H1 (cell line): Measurements from ENCODE around the gene RRAD. TPM values are rescaled to one million over a fixed set of nuclear protein-coding genes. Genes with fewer than 3 reads are reported as not detected.
A peak's percentile ranks its signal among the peaks of the same experiment; 100 is the strongest.

Source experiments
- CTCF ChIA-PET: fragments of 300-600 bp; sonication (Branson Sonifier 250); formaldehyde crosslinking; loops from one replicate; lab custom pipeline; 2021; ENCODE audit not compliant: partially characterized antibody; lab: Charles Lee
- POLR2A ChIA-PET: fragments of 300-600 bp; sonication (Branson Sonifier 250); formaldehyde crosslinking; loops from one replicate; lab custom pipeline; 2021; ENCODE audit warnings: inconsistent platforms; ENCODE audit not compliant: partially characterized antibody; lab: Charles Lee
- DNase-seq, 2 experiments: peaks; one replicate each; pipeline versions ENCODE4 v3.0.0 to v3.0.0-alpha.2; 2010 to 2022; ENCODE audit warnings: low spot score in 2 of 2, low read depth in 1 of 2, mixed read lengths in 1 of 2
- FAIRE-seq: peaks from 2 replicates; lab custom pipeline; 2011; peaks lifted over from hg19 to GRCh38; lab: Jason Lieb, UNC
- H2AFZ ChIP-seq: 2 replicates; pipeline ENCODE4 v1.8.1; 2012; ENCODE audit warnings: low read length, inconsistent platforms
- H2AK5ac ChIP-seq: 2 replicates; pipeline ENCODE4 v1.6.1; 2013; ENCODE audit warnings: low read depth, low read length
- H2BK120ac ChIP-seq: replicated peaks from 2 replicates; pipeline ENCODE3; 2013; ENCODE audit warnings: low read depth, low read length, inconsistent platforms
- H2BK12ac ChIP-seq: 2 replicates; pipeline ENCODE4 v1.6.1; 2013; ENCODE audit warnings: low read depth, low read length
- H2BK15ac ChIP-seq: 2 replicates; pipeline ENCODE4 v1.6.1; 2013; ENCODE audit warnings: low read length
- H2BK20ac ChIP-seq: 2 replicates; pipeline ENCODE4 v1.6.1; 2013; ENCODE audit warnings: low read length
- H2BK5ac ChIP-seq: 2 replicates; pipeline ENCODE4 v1.6.1; 2013; ENCODE audit warnings: low read depth, low read length
- H3K14ac ChIP-seq: 2 replicates; pipeline ENCODE4 v1.6.1; 2013; ENCODE audit warnings: inconsistent platforms; ENCODE audit not compliant: insufficient read length
- H3K18ac ChIP-seq: 2 replicates; pipeline ENCODE4 v1.6.1; 2013; ENCODE audit warnings: low read length; ENCODE audit errors: extremely low read depth
- H3K23ac ChIP-seq: 2 replicates; pipeline ENCODE4 v1.6.1; 2013; ENCODE audit warnings: inconsistent platforms; ENCODE audit not compliant: insufficient read length
- H3K23me2 ChIP-seq: 2 replicates; pipeline ENCODE4 v1.6.1; 2013; ENCODE audit warnings: low read depth, low read length
- H3K27ac ChIP-seq: 2 replicates; pipeline ENCODE4 v1.6.1; 2011; ENCODE audit warnings: low read depth, low read length, inconsistent platforms
- H3K27me3 ChIP-seq, 4 experiments: replicated peaks in 1 of 4; 1 replicate in 1 of 4; 2 replicates in 3 of 4; pipeline versions ENCODE4 v1.6.1 to v1.8.1; 2011 to 2013; ENCODE audit warnings: low read length in 3 of 4, mild to moderate bottlenecking in 3 of 4, inconsistent platforms in 2 of 4, mixed read lengths in 2 of 4, moderate library complexity in 1 of 4; ENCODE audit not compliant: control insufficient read depth in 3 of 4, insufficient read depth in 3 of 4; ENCODE audit errors: extremely low read depth in 1 of 4
- H3K36me3 ChIP-seq, 4 experiments: 2 replicates each; pipeline versions ENCODE4 v1.6.1 to v1.8.1; 2011 to 2013; ENCODE audit warnings: mild to moderate bottlenecking in 4 of 4, low read length in 3 of 4, moderate library complexity in 2 of 4, control low read depth in 1 of 4, inconsistent platforms in 1 of 4; ENCODE audit not compliant: insufficient read depth in 4 of 4, control insufficient read depth in 2 of 4
- H3K4ac ChIP-seq: replicated peaks from 2 replicates; pipeline ENCODE3; 2013; ENCODE audit warnings: low read length, low read depth, mixed read lengths, inconsistent platforms; ENCODE audit not compliant: insufficient read length
- H3K4me1 ChIP-seq, 4 experiments: replicated peaks in 1 of 4; 1 replicate in 1 of 4; 2 replicates in 3 of 4; pipeline versions ENCODE4 v1.6.1 to v1.8.1; 2011 to 2013; ENCODE audit warnings: low read length in 3 of 4, inconsistent platforms in 2 of 4, mixed read lengths in 1 of 4; ENCODE audit not compliant: insufficient read depth in 4 of 4, control insufficient read depth in 3 of 4
- H3K4me2 ChIP-seq, 2 experiments: 2 replicates each; pipeline versions ENCODE4 v1.6.1 to v1.8.1; 2011 to 2013; ENCODE audit warnings: low read depth in 2 of 2, low read length in 2 of 2, control low read depth in 1 of 2, inconsistent platforms in 1 of 2, mild to moderate bottlenecking in 1 of 2; ENCODE audit not compliant: insufficient read depth in 1 of 2
- H3K4me3 ChIP-seq, 4 experiments: fragments of 200-600, 300-600 bp in 1 of 4; sonication (generic), shearing (Covaris generic), sonication (Bioruptor Twin) in 1 of 4; 2 replicates each; pipeline versions ENCODE4 v1.5.1 to v1.8.1; 2011 to 2016; ENCODE audit warnings: low read length in 4 of 4, low read depth in 3 of 4, control low read depth in 2 of 4, inconsistent platforms in 2 of 4, mild to moderate bottlenecking in 2 of 4, mixed read lengths in 1 of 4, moderate library complexity in 1 of 4; ENCODE audit not compliant: insufficient read depth in 2 of 4; ENCODE audit errors: extremely low read depth in 1 of 4
- H3K56ac ChIP-seq: replicated peaks from 2 replicates; pipeline ENCODE3; 2013; ENCODE audit warnings: low read depth, mild to moderate bottlenecking, mixed read lengths, low read length, inconsistent platforms; ENCODE audit not compliant: insufficient read length
- H3K79me1 ChIP-seq: 2 replicates; pipeline ENCODE4 v1.6.1; 2013; ENCODE audit warnings: low read depth, low read length, control low read depth
- H3K79me2 ChIP-seq, 2 experiments: 2 replicates each; pipeline versions ENCODE4 v1.6.1 to v1.8.1; 2012 to 2013; ENCODE audit warnings: low read length in 2 of 2, mild to moderate bottlenecking in 2 of 2, inconsistent platforms in 1 of 2; ENCODE audit not compliant: insufficient read depth in 2 of 2, control insufficient read depth in 1 of 2
- H3K9ac ChIP-seq, 4 experiments: replicated peaks in 1 of 4; 1 replicate in 1 of 4; 2 replicates in 3 of 4; pipeline versions ENCODE4 v1.6.1 to v1.8.1; 2011 to 2013; ENCODE audit warnings: low read depth in 3 of 4, low read length in 3 of 4, control low read depth in 2 of 4, mild to moderate bottlenecking in 2 of 4, moderate library complexity in 2 of 4, inconsistent platforms in 1 of 4; ENCODE audit errors: extremely low read depth in 1 of 4
- H3K9me3 ChIP-seq, 2 experiments: 2 replicates each; pipeline versions ENCODE4 v1.6.1 to v1.8.1; 2012 to 2013; ENCODE audit warnings: mild to moderate bottlenecking in 2 of 2, moderate library complexity in 2 of 2, control low read depth in 1 of 2, inconsistent platforms in 1 of 2, low read depth in 1 of 2, low read length in 1 of 2, mixed read lengths in 1 of 2; ENCODE audit not compliant: insufficient read depth in 2 of 2
- H4K20me1 ChIP-seq, 2 experiments: replicated peaks in 1 of 2; 2 replicates each; pipeline versions ENCODE3 to v1.8.1; 2011 to 2013; ENCODE audit warnings: inconsistent platforms in 2 of 2, low read length in 2 of 2, mild to moderate bottlenecking in 1 of 2; ENCODE audit not compliant: insufficient read depth in 2 of 2, control insufficient read depth in 1 of 2
- H4K5ac ChIP-seq: 2 replicates; pipeline ENCODE4 v1.6.1; 2013; ENCODE audit warnings: low read length, low read depth, mixed read lengths, inconsistent platforms; ENCODE audit not compliant: insufficient read length
- H4K8ac ChIP-seq: 2 replicates; pipeline ENCODE4 v1.8.0; 2013; ENCODE audit warnings: mild to moderate bottlenecking, moderate library complexity, low read length, inconsistent platforms; ENCODE audit not compliant: insufficient read depth; ENCODE audit errors: extremely low read depth
- H4K91ac ChIP-seq: replicated peaks from 2 replicates; pipeline ENCODE3; 2013; ENCODE audit warnings: low read length, mixed read lengths, inconsistent platforms; ENCODE audit not compliant: insufficient read length
- EGR1 ChIP-seq: IDR thresholded peaks from 2 replicates; pipeline ENCODE4 v1.6.1; 2011; ENCODE audit warnings: low read depth, low read length, borderline replicate concordance
- KDM1A ChIP-seq: fragments of 200-600, 300-600 bp; sonication (generic); IDR thresholded peaks from 2 replicates; pipeline ENCODE4 v1.7.1; 2016; ENCODE audit warnings: mild to moderate bottlenecking, low read length, borderline replicate concordance
- PHF8 ChIP-seq: fragments of 200-600 bp; sonication (generic); conservative IDR thresholded peaks from 2 replicates; pipeline ENCODE4 v1.7.1; 2012; ENCODE audit warnings: low read depth, mild to moderate bottlenecking, inconsistent platforms, low read length, moderate library complexity
- RXRA ChIP-seq: IDR thresholded peaks from 2 replicates; pipeline ENCODE4 v1.6.1; 2011; ENCODE audit warnings: low read depth, mild to moderate bottlenecking, low read length, moderate library complexity; ENCODE audit not compliant: insufficient read depth
- SIN3A ChIP-seq, 2 experiments: IDR thresholded peaks in 1 of 2; conservative IDR thresholded peaks in 1 of 2; 2 replicates each; pipeline ENCODE4 v1.6.1; 2011 to 2012; ENCODE audit warnings: low read length in 2 of 2, improper control_type of control experiment in 1 of 2, low read depth in 1 of 2, mild to moderate bottlenecking in 1 of 2
- SIRT6 ChIP-seq: IDR thresholded peaks from one replicate; pipeline ENCODE4 v1.7.1; 2012; ENCODE audit warnings: low read length, inconsistent platforms
- TAF7 ChIP-seq: optimal IDR thresholded peaks from 2 replicates; pipeline ENCODE3; 2011; ENCODE audit warnings: low read depth, mild to moderate bottlenecking, inconsistent platforms, low read length, moderate library complexity, borderline replicate concordance
- YY1 ChIP-seq: IDR thresholded peaks from 2 replicates; pipeline ENCODE4 v1.6.1; 2011; ENCODE audit warnings: low read depth, mild to moderate bottlenecking, low read length
- polyA plus RNA-seq, 7 experiments: library from polyadenylated mRNA; depleted of rRNA in 3 of 7; stranded (reverse) in 5 of 7; unstranded in 2 of 7; fragments of >200 nt in 5 of 7; fragments of 200-250 nt in 2 of 7; gene quantifications; 1 replicate in 5 of 7; 2 replicates in 1 of 7; 4 replicates in 1 of 7; pipeline versions ENCODE4 v1.2.1 to v1.2.3, GENCODE V29; 2011 to 2013; ENCODE audit warnings: missing spikeins in 2 of 7, mixed read lengths in 2 of 7
- total RNA-seq: library from RNA; stranded (reverse); fragmentation: NEBNext Ultra II Directional; extraction: Animal tissue kit (Norgen Biotek cat#: 25700); gene quantifications from 2 replicates; pipeline ENCODE4 v1.2.1, GENCODE V29; 2021

Gene RRAD
- total and polyA plus RNA-seq, 2 of the 8 experiments (the other 6 are each of a cell fraction or from before 2014, with no cell fraction given): 0.17 TPM; not detected in 1

DNA sequence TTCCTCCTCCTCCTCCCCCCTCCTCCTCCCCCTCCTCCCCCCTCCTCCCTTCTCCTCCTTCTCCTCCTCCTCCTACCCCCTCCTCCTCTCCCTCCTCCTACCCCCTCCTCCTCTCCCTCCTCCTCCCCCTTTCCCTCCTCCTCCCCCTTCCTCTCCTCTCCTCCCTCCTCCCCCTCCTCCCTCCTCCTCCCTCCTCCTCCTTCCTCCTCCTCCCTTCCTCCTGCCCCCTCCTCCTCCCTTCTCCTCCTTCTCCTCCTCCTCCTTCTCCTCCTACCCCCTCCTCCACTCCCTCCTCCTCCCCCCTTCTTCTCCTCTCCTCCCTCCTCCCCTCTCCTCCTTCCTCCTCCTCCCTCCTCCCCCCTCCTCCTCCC is 51.7 kb downstream of the RRAD start:
- Histone ChIP-seq H2AK5ac (no peak overlapping the region), H2BK120ac (no peak overlapping the region), H3K4me1 (peaks cover 0 to 6% (median 2%) of the 10 kb centered on the region in 4 experiments; a peak in 4 of 7 replicates), H3K79me1 (no peaks in the 10 kb centered on the region), H2AFZ (no peak overlapping the region), H3K23ac (no peak overlapping the region), H3K23me2 (no peaks in the 10 kb centered on the region), H4K5ac (no peak overlapping the region), H3K4me3 (no peak overlapping the region), H2BK15ac (no peak overlapping the region), H3K9ac (no peak overlapping the region), H4K20me1 (no peaks in the 10 kb centered on the region), H3K56ac (no peak overlapping the region), H3K27ac (no peak overlapping the region), H3K9me3 (no peaks in the 10 kb centered on the region), H3K27me3 (no peaks in the 10 kb centered on the region; a peak in 1 of 7 replicates), H4K8ac (no peak overlapping the region), H3K4ac (no peak overlapping the region), H3K18ac (no peak overlapping the region), H3K36me3 (no peaks in the 10 kb centered on the region), H3K14ac (no peak overlapping the region), H2BK20ac (no peak overlapping the region), H3K4me2 (peak overlapping the region in 1 of 2 experiments; percentile 15; a peak in 1 of 4 replicates), H2BK5ac (no peak overlapping the region), H3K79me2 (no peaks in the 10 kb centered on the region), H2BK12ac (no peak overlapping the region), H4K91ac (no peak overlapping the region)
- POLR2A ChIA-PET: interaction anchor here (0.7 to 1.6 kb wide), 4 partner anchors 8 to 122 kb away, joined by 3 to 7 read pairs (median 4); partner anchors contain the start of gene DYNC1LI2
- TF ChIP-seq TAF7: no peak
- TF ChIP-seq EGR1: no peak
- TF ChIP-seq KDM1A: no peak
- no peak for TF ChIP-seq SIN3A (conservative IDR thresholded peaks at IDR 0.05 in 1 of 2, IDR thresholded peaks at IDR 0.05 in 1 of 2; ENCODE audit: low read depth in 1 of 2, low read length in 2 of 2)
- no peak for TF ChIP-seq RXRA
- TF ChIP-seq SIRT6: no peak
- TF ChIP-seq PHF8: no peak
- TF ChIP-seq YY1: no peak
- CTCF ChIA-PET: interaction anchor here (0.7 to 2.0 kb wide), 14 partner anchors 14 to 469 kb away, joined by 3 to 14 read pairs (median 4); no protein-coding TSS in a partner anchor
- no peak for DNase-seq
- no peak for FAIRE-seq
